PC-3 (cell line): ENCODE results near the gene POLR3B. TPM values are rescaled to one million over a fixed set of nuclear protein-coding genes. Genes with fewer than 3 reads are reported as not detected.

Source experiments
- ATAC-seq: fragments of 200-7000 bp; cut with Tn5 transposase; 2 replicates; pipeline ENCODE4 v1.9.1; 2020; ENCODE audit warnings: mild to moderate bottlenecking, moderate library complexity
- BruUV-seq: library from RNA; stranded (reverse); fragments of 400-500 nt; replicated peaks from 2 replicates; lab custom pipeline; 2021; lab: Mats Ljungman, UMichigan
- CTCF ChIA-PET: fragments of 300-600 bp; sonication (Branson Sonifier 250); formaldehyde crosslinking; loops from one replicate; lab custom pipeline; 2022; ENCODE audit warnings: antibody characterized with exemption; lab: Charles Lee
- POLR2A ChIA-PET: fragments of 300-600 bp; sonication (Branson Sonifier 250); formaldehyde crosslinking; loops from one replicate; lab custom pipeline; 2022; ENCODE audit warnings: antibody characterized with exemption; ENCODE audit not compliant: unreplicated experiment; lab: Charles Lee
- DNase-seq: peaks from one replicate; pipeline ENCODE4 v3.0.0-alpha.2; 2015
- H2AFZ ChIP-seq: fragments of 300-600 bp; sonication (generic); 2 replicates; pipeline ENCODE4 v1.6.0; 2016; ENCODE audit warnings: antibody characterized with exemption, low read length
- H3F3A ChIP-seq: fragments of 300-600 bp; sonication (generic); one replicate; pipeline ENCODE4 v1.6.0; 2017; ENCODE audit warnings: antibody characterized with exemption, low read length, control low read depth, mild to moderate bottlenecking; ENCODE audit not compliant: unreplicated experiment
- H3K27ac ChIP-seq: fragments of 300-600 bp; sonication (generic); 2 replicates; pipeline ENCODE4 v1.5.1; 2016; ENCODE audit warnings: mild to moderate bottlenecking, low read length
- H3K27me3 ChIP-seq: fragments of 300-600 bp; sonication (generic); 2 replicates; pipeline ENCODE4 v1.6.1; 2016; ENCODE audit warnings: low read length, mixed read lengths
- H3K36me3 ChIP-seq: fragments of 300-600 bp; sonication (generic); 2 replicates; pipeline ENCODE4 v1.6.1; 2016; ENCODE audit warnings: low read depth, mixed run types, low read length, mixed read lengths
- H3K4me1 ChIP-seq: fragments of 300-600 bp; sonication (generic); 2 replicates; pipeline ENCODE4 v1.5.1; 2016; ENCODE audit warnings: low read length; ENCODE audit not compliant: insufficient read depth
- H3K4me2 ChIP-seq: fragments of 300-600 bp; sonication (generic); 2 replicates; pipeline ENCODE4 v1.6.0; 2016; ENCODE audit warnings: low read length
- H3K4me3 ChIP-seq: fragments of 300-600 bp; sonication (generic); 2 replicates; pipeline ENCODE4 v1.5.1; 2016; ENCODE audit warnings: mild to moderate bottlenecking, low read length, mixed read lengths
- H3K79me2 ChIP-seq: fragments of 300-600 bp; sonication (generic); 2 replicates; pipeline ENCODE4 v1.6.1; 2017; ENCODE audit warnings: low read length, mixed read lengths
- H3K9ac ChIP-seq: fragments of 300-600 bp; sonication (generic); 2 replicates; pipeline ENCODE4 v1.6.0; 2016; ENCODE audit warnings: mild to moderate bottlenecking, low read length
- H3K9me2 ChIP-seq: fragments of 300-600 bp; sonication (generic); replicated peaks from 2 replicates; pipeline ENCODE4 v1.6.1; 2016; ENCODE audit warnings: mixed run types, low read length, mixed read lengths
- H3K9me3 ChIP-seq: fragments of 300-600 bp; sonication (generic); 2 replicates; pipeline ENCODE4 v1.6.1; 2016; ENCODE audit warnings: low read length, mixed read lengths
- H4K20me1 ChIP-seq: fragments of 300-600 bp; sonication (generic); 2 replicates; pipeline ENCODE4 v1.6.1; 2016; ENCODE audit warnings: low read length, mixed read lengths
- EZH2 ChIP-seq: fragments of 300-600 bp; sonication (generic); IDR thresholded peaks from one replicate; pipeline ENCODE4 v1.6.1; 2017; ENCODE audit warnings: antibody characterized with exemption, mild to moderate bottlenecking, low read length; ENCODE audit not compliant: unreplicated experiment
- EZH2phosphoT487 ChIP-seq: fragments of 300-600 bp; sonication (generic); IDR thresholded peaks from 2 replicates; pipeline ENCODE4 v1.6.1; 2018; ENCODE audit warnings: mild to moderate bottlenecking, antibody characterized with exemption, low read length, borderline replicate concordance
- intact Hi-C: fragments of 100-400 bp; cut with micrococcal nuclease; formaldehyde crosslinking; loops from 2 replicates; pipeline ENCODE4 v1.9.0; 2023
- total RNA-seq: library from RNA; depleted of rRNA; stranded (reverse); fragments of >200 nt; gene quantifications from 2 replicates; pipeline ENCODE4 v1.2.3, GENCODE V29; 2014
- TF ChIP-seq, protein P1 (sequence below): fragments of 300-600 bp; sonication (generic); conservative IDR thresholded peaks from 2 replicates; pipeline ENCODE4 v1.5.1; 2017; ENCODE audit warnings: antibody characterized with exemption, low read depth, mild to moderate bottlenecking, low read length

POLR3B gene
- total RNA-seq, 1 experiment from 2014 or later, result 23.4 TPM

GRCh38 chr12:106331599-106331998, 25.9 kb upstream of the POLR3B start:
- Histone ChIP-seq H3K9me3 (no peaks in the 10 kb centered on the region), H3K27me3 (no peaks in the 10 kb centered on the region), H3K4me1 (no peaks in the 10 kb centered on the region), H3K4me2 (no peak overlapping the region), H3F3A (no peaks in the 10 kb centered on the region), H4K20me1 (no peaks in the 10 kb centered on the region), H3K4me3 (no peak overlapping the region), H3K36me3 (no peaks in the 10 kb centered on the region), H3K79me2 (no peaks in the 10 kb centered on the region), H3K9ac (no peak overlapping the region), H3K27ac (no peak overlapping the region), H3K9me2 (no peaks in the 10 kb centered on the region), H2AFZ (no peak overlapping the region)
- no TSS peak for BruUV-seq
- no peak for DNase-seq
- intact Hi-C loops, result no loop called here
- TF ChIP-seq EZH2phosphoT487 (no peak), EZH2 (no peak)
- TF ChIP-seq, protein P1, sequence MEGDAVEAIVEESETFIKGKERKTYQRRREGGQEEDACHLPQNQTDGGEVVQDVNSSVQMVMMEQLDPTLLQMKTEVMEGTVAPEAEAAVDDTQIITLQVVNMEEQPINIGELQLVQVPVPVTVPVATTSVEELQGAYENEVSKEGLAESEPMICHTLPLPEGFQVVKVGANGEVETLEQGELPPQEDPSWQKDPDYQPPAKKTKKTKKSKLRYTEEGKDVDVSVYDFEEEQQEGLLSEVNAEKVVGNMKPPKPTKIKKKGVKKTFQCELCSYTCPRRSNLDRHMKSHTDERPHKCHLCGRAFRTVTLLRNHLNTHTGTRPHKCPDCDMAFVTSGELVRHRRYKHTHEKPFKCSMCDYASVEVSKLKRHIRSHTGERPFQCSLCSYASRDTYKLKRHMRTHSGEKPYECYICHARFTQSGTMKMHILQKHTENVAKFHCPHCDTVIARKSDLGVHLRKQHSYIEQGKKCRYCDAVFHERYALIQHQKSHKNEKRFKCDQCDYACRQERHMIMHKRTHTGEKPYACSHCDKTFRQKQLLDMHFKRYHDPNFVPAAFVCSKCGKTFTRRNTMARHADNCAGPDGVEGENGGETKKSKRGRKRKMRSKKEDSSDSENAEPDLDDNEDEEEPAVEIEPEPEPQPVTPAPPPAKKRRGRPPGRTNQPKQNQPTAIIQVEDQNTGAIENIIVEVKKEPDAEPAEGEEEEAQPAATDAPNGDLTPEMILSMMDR, result no peak
- ChIA-PET CTCF (no interaction called here), POLR2A (no interaction called here)
- no peak for ATAC-seq

- BruUV-seq, result no TSS peak
- H3K36me3 ChIP-seq, result no peaks in the 10 kb centered on the region
- no peak overlapping the region for H3K4me2 ChIP-seq
- no peaks in the 10 kb centered on the region for H3K27me3 ChIP-seq
- no peaks in the 10 kb centered on the region for H4K20me1 ChIP-seq
- ChIA-PET CTCF (no interaction called here), POLR2A (no interaction called here)
- H3K4me3 ChIP-seq, result no peak overlapping the region
- ATAC-seq (no peak), DNase-seq (no peak)
- no peak overlapping the region for H2AFZ ChIP-seq
- intact Hi-C loops, result no loop called here
- no peaks in the 10 kb centered on the region for H3K79me2 ChIP-seq
- no peaks in the 10 kb centered on the region for H3K9me3 ChIP-seq
- H3K27ac ChIP-seq, result no peak overlapping the region
- H3K4me1 ChIP-seq, result no peaks in the 10 kb centered on the region
- H3K9me2 ChIP-seq, result no peaks in the 10 kb centered on the region
- H3K9ac ChIP-seq, result no peak overlapping the region
- TF ChIP-seq EZH2phosphoT487 (no peak), EZH2 (no peak)
- TF ChIP-seq, protein P1, result no peak
- H3F3A ChIP-seq, result no peaks in the 10 kb centered on the region
Observed at GRCh38 chr12:106332536-106332935, 25.0 kb upstream of the POLR3B start.

GRCh38 chr12:106333010-106333409, 24.5 kb upstream of the POLR3B start:
- Histone ChIP-seq H3K27me3 (no peaks in the 10 kb centered on the region), H3K9me3 (no peaks in the 10 kb centered on the region), H3K79me2 (no peaks in the 10 kb centered on the region), H3F3A (no peaks in the 10 kb centered on the region), H3K4me3 (no peak overlapping the region), H4K20me1 (no peaks in the 10 kb centered on the region), H3K9me2 (no peaks in the 10 kb centered on the region), H3K4me1 (no peaks in the 10 kb centered on the region), H3K4me2 (no peak overlapping the region), H3K27ac (no peak overlapping the region), H3K9ac (no peak overlapping the region), H2AFZ (no peak overlapping the region), H3K36me3 (no peaks in the 10 kb centered on the region)
- ChIA-PET POLR2A (no interaction called here), CTCF (no interaction called here)
- DNase-seq, result no peak
- intact Hi-C loops, result no loop called here
- TF ChIP-seq EZH2phosphoT487 (no peak), EZH2 (no peak)
- TF ChIP-seq, protein P1, result no peak
- ATAC-seq, result no peak
- BruUV-seq, result no TSS peak
